Pancreas (tissue), 10 donors: ENCODE measurements around the gene UQCRFS1. TPM values are rescaled to one million over a fixed set of nuclear protein-coding genes. Genes with fewer than 3 reads are reported as not detected.

ENCODE experiments used
- ATAC-seq, 4 donors: fragments of 200-7000 bp; cut with Tn5 transposase; one replicate each; pipeline versions ENCODE4 v1.8.0 to v1.9.1; 2020; ENCODE audit warnings: mild to moderate bottlenecking in 4 of 4, moderate library complexity in 4 of 4
- DNase-seq, 6 donors: peaks; one replicate each; pipeline ENCODE4 v3.0.0-alpha.2; 2020
- FAIRE-seq: peaks from 2 replicates; lab custom pipeline; 2012; peaks lifted over from hg19 to GRCh38; lab: Jason Lieb, UNC
- H3K27ac ChIP-seq, 4 donors: fragments of 200-600 bp; sonication (generic); 1 replicate in 3 of 4; 2 replicates in 1 of 4; pipeline versions ENCODE4 v1.5.0 to v1.8.0; 2020
- H3K27me3 ChIP-seq, 4 donors: fragments of 200-600 bp; one replicate each; pipeline ENCODE4 v1.8.0; 2021
- H3K36me3 ChIP-seq, 3 donors: fragments of 200-600 bp; sonication (generic) in 1 of 3; one replicate each; pipeline versions ENCODE4 v1.5.0 to v1.8.0; 2020 to 2021
- H3K4me1 ChIP-seq, 3 donors: fragments of 200-600 bp; one replicate each; pipeline ENCODE4 v1.8.0; 2021
- H3K4me3 ChIP-seq, 4 donors: fragments of 200-600 bp; sonication (generic) in 2 of 4; one replicate each; pipeline versions ENCODE4 v1.5.0 to v1.8.0; 2020 to 2021
- H3K9me3 ChIP-seq, 4 donors: fragments of 200-600 bp; one replicate each; pipeline ENCODE4 v1.8.0; 2021
- CTCF ChIP-seq, 4 donors: fragments of 200-600 bp; sonication (generic) in 3 of 4; IDR thresholded peaks; one replicate each; pipeline versions ENCODE4 v1.5.0 to v1.8.0; 2021; ENCODE audit warnings: antibody characterized with exemption in 4 of 4
- WGBS, 2 donors: extraction: QIAGEN DNeasy Blood & Tissue Kit; methylation state at CpG; one replicate each; pipeline ENCODE4 v1.1.7; 2013; 5-methylcytosine and 5-hydroxymethylcytosine counted together
- intact Hi-C, 3 donors: fragments of 100-400 bp; cut with DNase I; formaldehyde crosslinking; loops; one replicate each; pipeline versions ENCODE4 v1.11.1 to v1.14.2; 2022
- polyA plus RNA-seq, 2 donors: library from polyadenylated mRNA; stranded (reverse); fragments of 200-250 nt; gene quantifications; one replicate each; pipeline ENCODE4 v1.2.3, GENCODE V29; 2013
- total RNA-seq, 6 donors: library from RNA; stranded (reverse); fragmentation: NEBNext Ultra II Directional in 4 of 6; extraction: Animal tissue kit (Norgen Biotek cat#: 25700) in 4 of 6; gene quantifications; one replicate each; pipeline versions ENCODE4 v1.2.1 to v1.2.4, GENCODE V29; 2021 to 2023
- donor health status: healthy with polysubstance abuse.
- donor health status: DM: no; HTN: no; CAD: no; lungs with moderate emphysema.
- donor health status: DM: no; HTN: no; CAD: no.
- donor health status: control.
- donor health status: control.
- donor health status: Bipolar disorder and iron deficiency.
- donor health status: DM: yes; HTN: yes; CAD: no.
- donor health status: DM: no; HTN: no; CAD: no.
- donor health status: DM: no; HTN: no; CAD: no.
- donor health status: DM: yes; HTN: yes; CAD: no.

Gene UQCRFS1
- total and polyA plus RNA-seq, 8 donors = 6.6 to 17.3 (median 14.9) TPM

- DNase-seq (no peak), ATAC-seq (no peak), FAIRE-seq (no peak)
- Histone ChIP-seq H3K4me1 (no peaks in the 10 kb centered on the region), H3K36me3 (no peaks in the 10 kb centered on the region), H3K27ac (no peak overlapping the region), H3K4me3 (no peak overlapping the region), H3K9me3 (no peaks in the 10 kb centered on the region), H3K27me3 (no peaks in the 10 kb centered on the region)
- TF ChIP-seq CTCF (IDR thresholded peaks at IDR 0.05) = no peak
- intact Hi-C loops = no loop called here
- 37 to 51% methylated on average over 9 of the region's 9 CpGs for WGBS, 2 donors
Observed at GRCh38 chr19:29248332-29248844, 35.4 kb upstream of the UQCRFS1 start.

GRCh38 chr19:29247872-29248271 is 34.9 kb upstream of the UQCRFS1 start:
- Histone ChIP-seq H3K27me3 (no peaks in the 10 kb centered on the region), H3K9me3 (no peaks in the 10 kb centered on the region), H3K4me3 (no peak overlapping the region), H3K27ac (no peak overlapping the region), H3K36me3 (no peaks in the 10 kb centered on the region), H3K4me1 (no peaks in the 10 kb centered on the region)
- intact Hi-C loops = no loop called here
- 13% methylated on average over 9 of the region's 9 CpGs for WGBS, 2 donors
- DNase-seq (no peak), FAIRE-seq (no peak), ATAC-seq (no peak)
- TF ChIP-seq CTCF (IDR thresholded peaks at IDR 0.05) = no peak

- no peak for FAIRE-seq
- intact Hi-C loops = no loop called here
- ATAC-seq = no peak
- TF ChIP-seq CTCF (IDR thresholded peaks at IDR 0.05) = no peak
- no peaks in the 10 kb centered on the region for H3K36me3 ChIP-seq
- no peaks in the 10 kb centered on the region for H3K9me3 ChIP-seq
- H3K27me3 ChIP-seq = no peaks in the 10 kb centered on the region
- 46 to 49% methylated on average over 9 of the region's 9 CpGs for WGBS, 2 donors
- no peaks in the 10 kb centered on the region for H3K4me1 ChIP-seq
- no peak overlapping the region for H3K27ac ChIP-seq
- no peak for DNase-seq
- no peak overlapping the region for H3K4me3 ChIP-seq
Observed at GRCh38 chr19:29247471-29247870, 34.5 kb upstream of the UQCRFS1 start.

- no peak for TF ChIP-seq CTCF (IDR thresholded peaks at IDR 0.05)
- H3K4me1 ChIP-seq = no peaks in the 10 kb centered on the region
- no peak overlapping the region for H3K4me3 ChIP-seq
- no peaks in the 10 kb centered on the region for H3K36me3 ChIP-seq
- ATAC-seq (no peak), DNase-seq (no peak), FAIRE-seq (no peak)
- 63 to 68% methylated on average over 3 of the region's 3 CpGs for WGBS, 2 donors
- no peak overlapping the region for H3K27ac ChIP-seq
- intact Hi-C loops = no loop called here
- H3K27me3 ChIP-seq = peaks cover 0 to 3% (median 0%) of the 10 kb centered on the region in 4 donors
- H3K9me3 ChIP-seq = no peaks in the 10 kb centered on the region
Observed at GRCh38 chr19:29247051-29247450, 34.1 kb upstream of the UQCRFS1 start.

GRCh38 chr19:29245215-29245614 is 32.3 kb upstream of the UQCRFS1 start:
- H3K36me3 ChIP-seq = no peaks in the 10 kb centered on the region
- 56 to 62% methylated on average over 6 of the region's 6 CpGs for WGBS, 2 donors
- no peak overlapping the region for H3K27ac ChIP-seq
- no peak for DNase-seq
- no peaks in the 10 kb centered on the region for H3K4me1 ChIP-seq
- ATAC-seq = no peak
- intact Hi-C loops = no loop called here
- H3K27me3 ChIP-seq = peaks cover 0 to 3% (median 0%) of the 10 kb centered on the region in 4 donors
- FAIRE-seq = no peak
- H3K4me3 ChIP-seq = no peak overlapping the region
- TF ChIP-seq CTCF (IDR thresholded peaks at IDR 0.05) = no peak
- H3K9me3 ChIP-seq = no peaks in the 10 kb centered on the region
